ENCODE measurements around the gene TSPAN32. TPM values are rescaled to one million over a fixed set of nuclear protein-coding genes. Genes with fewer than 3 reads are reported as not detected.

Gene TSPAN32
- polyA plus RNA-seq, 1 donor (not counting 4 experiments of a cell fraction or from before 2014, with no cell fraction given): not detected

- H3K27me3 ChIP-seq (ENCODE audit: control insufficient read depth, extremely low read depth, insufficient read depth, low read length): no peaks in the 10 kb centered on the region
- H3K4me1 ChIP-seq (ENCODE audit: control insufficient read depth, extremely low read depth, insufficient read depth, low read length): no peaks in the 10 kb centered on the region
- no peaks in the 10 kb centered on the region for H4K20me1 ChIP-seq (ENCODE audit: control insufficient read depth, extremely low read depth, insufficient read depth, low read length)
- no peak for DNase-seq (ENCODE audit: low read depth, low spot score)
- H3K9me1 ChIP-seq (ENCODE audit: control insufficient read depth, extremely low read depth, insufficient read depth, low read length): no peaks in the 10 kb centered on the region
- dilution Hi-C loops (cut with MboI; ENCODE audit: extremely low pct_ligation_motif_present, low sequenced_read_pairs): no loop called here
- H3K79me2 ChIP-seq (ENCODE audit: control insufficient read depth, insufficient read depth, low read length): no peaks in the 10 kb centered on the region
- no peaks in the 10 kb centered on the region for H3K36me3 ChIP-seq (ENCODE audit: control insufficient read depth in 2 of 2, extremely low read depth in 1 of 2, insufficient read depth in 2 of 2, low read length in 2 of 2)
- no peaks in the 10 kb centered on the region for H3K9me3 ChIP-seq (ENCODE audit: control insufficient read depth, low read depth, low read length)
- no peak overlapping the region for H3K4me2 ChIP-seq (ENCODE audit: control insufficient read depth, extremely low read depth, insufficient read depth, low read depth, low read length)
- H3K9ac ChIP-seq (ENCODE audit: control insufficient read depth, extremely low read depth, insufficient read depth, low read length): no peak overlapping the region
- H3K27ac ChIP-seq (ENCODE audit: control insufficient read depth, insufficient read depth, low read length): no peak overlapping the region
- no peak overlapping the region for H2AFZ ChIP-seq (ENCODE audit: control insufficient read depth, low read length)
- no peak overlapping the region for H3K4me3 ChIP-seq (ENCODE audit: control insufficient read depth in 2 of 3, extremely low read depth in 1 of 3, insufficient read depth in 2 of 3, low read depth in 1 of 3, low read length in 3 of 3)
- TF ChIP-seq EZH2 (IDR thresholded peaks at IDR 0.05; ENCODE audit: low read length): no peak
- TF ChIP-seq, protein P1, sequence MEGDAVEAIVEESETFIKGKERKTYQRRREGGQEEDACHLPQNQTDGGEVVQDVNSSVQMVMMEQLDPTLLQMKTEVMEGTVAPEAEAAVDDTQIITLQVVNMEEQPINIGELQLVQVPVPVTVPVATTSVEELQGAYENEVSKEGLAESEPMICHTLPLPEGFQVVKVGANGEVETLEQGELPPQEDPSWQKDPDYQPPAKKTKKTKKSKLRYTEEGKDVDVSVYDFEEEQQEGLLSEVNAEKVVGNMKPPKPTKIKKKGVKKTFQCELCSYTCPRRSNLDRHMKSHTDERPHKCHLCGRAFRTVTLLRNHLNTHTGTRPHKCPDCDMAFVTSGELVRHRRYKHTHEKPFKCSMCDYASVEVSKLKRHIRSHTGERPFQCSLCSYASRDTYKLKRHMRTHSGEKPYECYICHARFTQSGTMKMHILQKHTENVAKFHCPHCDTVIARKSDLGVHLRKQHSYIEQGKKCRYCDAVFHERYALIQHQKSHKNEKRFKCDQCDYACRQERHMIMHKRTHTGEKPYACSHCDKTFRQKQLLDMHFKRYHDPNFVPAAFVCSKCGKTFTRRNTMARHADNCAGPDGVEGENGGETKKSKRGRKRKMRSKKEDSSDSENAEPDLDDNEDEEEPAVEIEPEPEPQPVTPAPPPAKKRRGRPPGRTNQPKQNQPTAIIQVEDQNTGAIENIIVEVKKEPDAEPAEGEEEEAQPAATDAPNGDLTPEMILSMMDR (optimal IDR thresholded peaks at IDR 0.05 in 1 of 3, IDR thresholded peaks at IDR 0.05 in 1 of 3, conservative IDR thresholded peaks at IDR 0.05 in 1 of 3; ENCODE audit: extremely low read depth in 1 of 3, insufficient read depth in 2 of 3, low read length in 3 of 3): no peak
- no peak for FAIRE-seq
Measured at GRCh38 chr11:2342981-2343380, 41.2 kb downstream of the TSPAN32 start.

- H3K4me3 ChIP-seq (ENCODE audit: control insufficient read depth in 2 of 3, extremely low read depth in 1 of 3, insufficient read depth in 2 of 3, low read depth in 1 of 3, low read length in 3 of 3): no peak overlapping the region
- no peak for TF ChIP-seq EZH2 (IDR thresholded peaks at IDR 0.05; ENCODE audit: low read length)
- TF ChIP-seq, protein P1 (optimal IDR thresholded peaks at IDR 0.05 in 1 of 3, IDR thresholded peaks at IDR 0.05 in 1 of 3, conservative IDR thresholded peaks at IDR 0.05 in 1 of 3; ENCODE audit: extremely low read depth in 1 of 3, insufficient read depth in 2 of 3, low read length in 3 of 3): no peak
- H3K9me3 ChIP-seq (ENCODE audit: control insufficient read depth, low read depth, low read length): no peaks in the 10 kb centered on the region
- no peaks in the 10 kb centered on the region for H3K27me3 ChIP-seq (ENCODE audit: control insufficient read depth, extremely low read depth, insufficient read depth, low read length)
- H3K9me1 ChIP-seq (ENCODE audit: control insufficient read depth, extremely low read depth, insufficient read depth, low read length): no peaks in the 10 kb centered on the region
- no peaks in the 10 kb centered on the region for H4K20me1 ChIP-seq (ENCODE audit: control insufficient read depth, extremely low read depth, insufficient read depth, low read length)
- no peak overlapping the region for H2AFZ ChIP-seq (ENCODE audit: control insufficient read depth, low read length)
- dilution Hi-C loops (cut with MboI; ENCODE audit: extremely low pct_ligation_motif_present, low sequenced_read_pairs): no loop called here
- no peak overlapping the region for H3K27ac ChIP-seq (ENCODE audit: control insufficient read depth, insufficient read depth, low read length)
- no peak overlapping the region for H3K9ac ChIP-seq (ENCODE audit: control insufficient read depth, extremely low read depth, insufficient read depth, low read length)
- no peaks in the 10 kb centered on the region for H3K79me2 ChIP-seq (ENCODE audit: control insufficient read depth, insufficient read depth, low read length)
- no peak for FAIRE-seq
- no peaks in the 10 kb centered on the region for H3K36me3 ChIP-seq (ENCODE audit: control insufficient read depth in 2 of 2, extremely low read depth in 1 of 2, insufficient read depth in 2 of 2, low read length in 2 of 2)
- no peaks in the 10 kb centered on the region for H3K4me1 ChIP-seq (ENCODE audit: control insufficient read depth, extremely low read depth, insufficient read depth, low read length)
- no peak for DNase-seq (ENCODE audit: low read depth, low spot score)
- no peak overlapping the region for H3K4me2 ChIP-seq (ENCODE audit: control insufficient read depth, extremely low read depth, insufficient read depth, low read depth, low read length)
Measured at GRCh38 chr11:2343502-2343901, 41.7 kb downstream of the TSPAN32 start.

All from keratinocyte (primary cell).